GM12878 (cell line): ENCODE data around the gene ALB. TPM values are rescaled to one million over a fixed set of nuclear protein-coding genes. Genes with fewer than 3 reads are reported as not detected.

ENCODE experiments used
- ATAC-seq: fragments of 200-7000 bp; cut with Tn5 transposase; 3 replicates; pipeline ENCODE4 v1.9.1; 2020; ENCODE audit warnings: mild to moderate bottlenecking, moderate library complexity
- BruUV-seq: library from RNA; stranded (reverse); fragments of 400-500 nt; replicated peaks from 2 replicates; lab custom pipeline; 2021; lab: Mats Ljungman, UMichigan
- CTCF ChIA-PET: fragments of 300-600 bp; sonication (Branson Sonifier 250); formaldehyde crosslinking; extraction: SDS; loops from one replicate; lab custom pipeline; 2021; ENCODE audit warnings: inconsistent platforms; lab: Yijun Ruan, JAX
- POLR2A ChIA-PET: fragments of 350-600 bp; formaldehyde crosslinking; extraction: SDS; loops from one replicate; lab custom pipeline; 2021; ENCODE audit warnings: inconsistent platforms; lab: Charles Lee
- RAD21 ChIA-PET: fragments of 300-600 bp; sonication (Branson Sonifier 250); formaldehyde crosslinking; loops from one replicate; lab custom pipeline; 2023; ENCODE audit warnings: antibody characterized with exemption; ENCODE audit not compliant: unreplicated experiment; lab: Charles Lee
- SMC1A ChIA-PET: fragments of 300-600 bp; sonication (Branson Sonifier 250); formaldehyde crosslinking; loops from one replicate; lab custom pipeline; 2023; ENCODE audit not compliant: unreplicated experiment, uncharacterized antibody; lab: Charles Lee
- DNase-seq: peaks from one replicate; pipeline ENCODE4 v3.0.0-alpha.2; 2011; ENCODE audit warnings: low read depth, low spot score
- FAIRE-seq: peaks from 3 replicates; lab custom pipeline; 2011; peaks lifted over from hg19 to GRCh38; lab: Jason Lieb, UNC
- H2AFZ ChIP-seq: 2 replicates; pipeline ENCODE4 v1.6.0; 2011; ENCODE audit warnings: low read depth, low read length, control low read depth; ENCODE audit not compliant: control insufficient read depth
- H3K27ac ChIP-seq: 2 replicates; pipeline ENCODE4 v1.5.1; 2011; ENCODE audit warnings: control low read depth; ENCODE audit not compliant: control insufficient read depth, insufficient read depth
- H3K27me3 ChIP-seq, 2 experiments: replicated peaks in 1 of 2; 2 replicates each; pipeline versions ENCODE4 v1.6.0 to v1.6.1; 2011; ENCODE audit warnings: low read length in 1 of 2; ENCODE audit not compliant: control insufficient read depth in 2 of 2, insufficient read depth in 2 of 2
- H3K36me3 ChIP-seq, 2 experiments: 2 replicates each; pipeline ENCODE4 v1.5.1; 2011; ENCODE audit warnings: low read length in 1 of 2; ENCODE audit not compliant: control insufficient read depth in 2 of 2, insufficient read depth in 2 of 2
- H3K4me1 ChIP-seq: 2 replicates; pipeline ENCODE4 v1.6.1; 2011; ENCODE audit warnings: mild to moderate bottlenecking, low read length, moderate library complexity, mixed read lengths; ENCODE audit not compliant: control insufficient read depth, insufficient read depth
- H3K4me2 ChIP-seq: 2 replicates; pipeline ENCODE4 v1.6.0; 2011; ENCODE audit warnings: control low read depth; ENCODE audit not compliant: control insufficient read depth, insufficient read depth
- H3K4me3 ChIP-seq: fragments of 200-600 bp; sonication (generic); 2 replicates; pipeline ENCODE4 v1.5.1; 2016
- H3K79me2 ChIP-seq: 2 replicates; pipeline ENCODE4 v1.6.0; 2011; ENCODE audit warnings: low read length; ENCODE audit not compliant: control insufficient read depth, insufficient read depth
- H3K9ac ChIP-seq: 2 replicates; pipeline ENCODE4 v1.8.0; 2011; ENCODE audit warnings: low read length, control low read depth, mixed read lengths; ENCODE audit not compliant: control insufficient read depth, insufficient read depth
- H3K9me3 ChIP-seq: replicated peaks from 3 replicates; pipeline ENCODE4 v1.5.1; 2011; ENCODE audit warnings: mild to moderate bottlenecking, low read length; ENCODE audit not compliant: control insufficient read depth, insufficient read depth
- H4K20me1 ChIP-seq: 2 replicates; pipeline ENCODE4 v1.6.0; 2011; ENCODE audit not compliant: control insufficient read depth, insufficient read depth
- ATF2 ChIP-seq: IDR thresholded peaks from 2 replicates; pipeline ENCODE4 v1.6.1; 2012; ENCODE audit warnings: low read length, inconsistent platforms
- BCLAF1 ChIP-seq: fragments of 450-650 bp; IDR thresholded peaks from 2 replicates; pipeline ENCODE4 v1.6.1; 2017; ENCODE audit warnings: antibody characterized with exemption, mild to moderate bottlenecking, moderate library complexity
- EGR1 ChIP-seq, 2 experiments: IDR thresholded peaks; 1 replicate in 1 of 2; 2 replicates in 1 of 2; pipeline ENCODE4 v1.6.1; 2011 to 2012; ENCODE audit warnings: low read depth in 2 of 2, low read length in 2 of 2, borderline replicate concordance in 1 of 2, mild to moderate bottlenecking in 1 of 2, moderate library complexity in 1 of 2
- EP300 ChIP-seq, 2 experiments: fragments of 150-350 bp in 1 of 2; IDR thresholded peaks; 2 replicates each; pipeline ENCODE4 v1.6.1; 2011 to 2012; ENCODE audit warnings: low read depth in 2 of 2, low read length in 2 of 2, borderline replicate concordance in 1 of 2, improper control_type of control experiment in 1 of 2, inconsistent platforms in 1 of 2; ENCODE audit not compliant: control insufficient read depth in 1 of 2
- MTA3 ChIP-seq: IDR thresholded peaks from 2 replicates; pipeline ENCODE4 v1.6.1; 2012; ENCODE audit warnings: low read length, inconsistent platforms, borderline replicate concordance
- NR2F1 ChIP-seq: fragments of 450-650 bp; conservative IDR thresholded peaks from 2 replicates; pipeline ENCODE4 v1.6.1; 2017; ENCODE audit warnings: mild to moderate bottlenecking
- POLR2AphosphoS5 ChIP-seq: IDR thresholded peaks from 2 replicates; pipeline ENCODE4 v1.6.1; 2011; ENCODE audit warnings: mild to moderate bottlenecking, low read length, inconsistent platforms
- RAD21 ChIP-seq: IDR thresholded peaks from 2 replicates; pipeline ENCODE4 v1.6.1; 2011; ENCODE audit warnings: mild to moderate bottlenecking, low read depth, low read length, moderate library complexity; ENCODE audit not compliant: insufficient read depth
- SREBF1 ChIP-seq: IDR thresholded peaks from 2 replicates; pipeline ENCODE4 v1.6.1; 2012; ENCODE audit warnings: mild to moderate bottlenecking, low read length
- SREBF2 ChIP-seq: IDR thresholded peaks from 2 replicates; pipeline ENCODE4 v1.6.1; 2012; ENCODE audit warnings: mild to moderate bottlenecking, low read length
- TAF1 ChIP-seq: IDR thresholded peaks from 2 replicates; pipeline ENCODE4 v1.6.1; 2011; ENCODE audit warnings: mild to moderate bottlenecking, low read depth, low read length, borderline replicate concordance
- USF1 ChIP-seq: IDR thresholded peaks from 2 replicates; pipeline ENCODE4 v1.6.1; 2011; ENCODE audit warnings: borderline replicate concordance, low read depth, mild to moderate bottlenecking, moderate library complexity, mixed read lengths, low read length; ENCODE audit not compliant: insufficient read depth; ENCODE audit errors: extremely low read length
- ZBTB11 ChIP-seq: fragments of 450-650 bp; formaldehyde crosslinking; IDR thresholded peaks from 2 replicates; pipeline ENCODE4 v1.5.0; 2022; ENCODE audit warnings: mild to moderate bottlenecking, missing genetic modification characterization
- WGBS: methylation state at CpG from one replicate; pipeline ENCODE4 v1.1.6; 2016; ENCODE audit warnings: low lambda C conversion rate; ENCODE audit not compliant: insufficient replicate concordance, insufficient coverage; ENCODE audit errors: missing lambda C conversion rate; 5-methylcytosine and 5-hydroxymethylcytosine counted together
- in situ Hi-C: fragments of 300-500 bp; cut with MboI; formaldehyde crosslinking; loops from 9 replicates; pipeline ENCODE4 v1.14.3; 2018; ENCODE audit warnings: mixed read lengths
- intact Hi-C: fragments of 100-400 bp; cut with micrococcal nuclease; formaldehyde crosslinking; loops from one replicate; pipeline ENCODE4 v1.14.2; 2022; ENCODE audit not compliant: unreplicated experiment
- polyA plus RNA-seq, 11 experiments: library from polyadenylated mRNA; depleted of rRNA in 4 of 11; unstranded in 6 of 11; stranded (reverse) in 5 of 11; fragments of >200 nt; fragmentation: Nextera tagmentation in 4 of 11; fragmentation: Illumina TruSeq in 1 of 11; extraction: Ambion mirVana in 4 of 11; extraction: Trizol in 1 of 11; gene quantifications; 1 replicate in 1 of 11; 2 replicates in 10 of 11; pipeline versions ENCODE4 v1.2.1 to v1.2.3, GENCODE V29; 2011 to 2016; ENCODE audit warnings: inconsistent platforms in 2 of 11, missing spikeins in 2 of 11, low read depth in 1 of 11
- total RNA-seq, 4 experiments: library from RNA; depleted of rRNA in 3 of 4; stranded (reverse); fragments of >200 nt in 3 of 4; fragmentation: Illumina TruSeq in 1 of 4; extraction: Trizol in 1 of 4; gene quantifications; 2 replicates each; pipeline versions ENCODE4 v1.2.1 to v1.2.3, GENCODE V29; 2013 to 2021

The ALB gene
- total and polyA plus RNA-seq, 10 of the 15 experiments (the other 5 are each of a cell fraction or from before 2014, with no cell fraction given): 0.05 to 29.0 TPM; not detected in 8

GRCh38 chr4:73448448-73449203 lies 44.5 kb downstream of the ALB start:
- FAIRE-seq: no peak
- TF ChIP-seq NR2F1 (no peak), BCLAF1 (no peak), SREBF1 (no peak), RAD21 (no peak), ATF2 (no peak), EGR1 (IDR thresholded peaks at IDR 0.05; ENCODE audit: borderline replicate concordance in 1 of 2, low read depth in 2 of 2, low read length in 2 of 2) (no peak), ZBTB11 (CRISPR knock-in tag) (no peak), TAF1 (no peak), POLR2AphosphoS5 (no peak), USF1 (no peak), SREBF2 (no peak), EP300 (IDR thresholded peaks at IDR 0.05; ENCODE audit: borderline replicate concordance in 1 of 2, control insufficient read depth in 1 of 2, low read depth in 2 of 2, low read length in 2 of 2) (no peak), MTA3 (no peak)

More at GRCh38 chr4:73448448-73449203, 44.5 kb downstream of the ALB start:
- intact Hi-C loops (loop anchor here (5.0 kb wide), 1 partner anchor 204 kb away; no protein-coding TSS in a partner anchor), in situ Hi-C loops (loop anchor here (10.0 kb wide), 1 partner anchor 206 kb away; no protein-coding TSS in a partner anchor)
- ChIA-PET RAD21 (no interaction called here), POLR2A (no interaction called here), CTCF (interaction anchor here (1.3 to 5.7 kb wide), 4 partner anchors 10 to 686 kb away, joined by 5 to 53 read pairs (median 12); no protein-coding TSS in a partner anchor), SMC1A (no interaction called here)
- Histone ChIP-seq H3K4me2 (no peak overlapping the region), H3K9me3 (no peaks in the 10 kb centered on the region), H3K27me3 (no peaks in the 10 kb centered on the region), H3K79me2 (no peaks in the 10 kb centered on the region), H3K27ac (no peak overlapping the region), H3K9ac (no peak overlapping the region), H3K4me3 (no peak overlapping the region), H4K20me1 (no peaks in the 10 kb centered on the region), H3K36me3 (no peaks in the 10 kb centered on the region), H2AFZ (no peak overlapping the region), H3K4me1 (no peaks in the 10 kb centered on the region)
- DNase-seq (no peak), ATAC-seq (no peak)
- no TSS peak for BruUV-seq
- WGBS: 22% methylated on average over 4 of the region's 4 CpGs
